Measurements from ENCODE around the gene ATP2C2. TPM values are rescaled to one million over a fixed set of nuclear protein-coding genes. Genes with fewer than 3 reads are reported as not detected.

The ATP2C2 gene
- total and polyA plus RNA-seq, 2 of the 8 experiments (the other 6 are each of a cell fraction or from before 2014, with no cell fraction given) = 1.2 to 2.8 TPM

DNA sequence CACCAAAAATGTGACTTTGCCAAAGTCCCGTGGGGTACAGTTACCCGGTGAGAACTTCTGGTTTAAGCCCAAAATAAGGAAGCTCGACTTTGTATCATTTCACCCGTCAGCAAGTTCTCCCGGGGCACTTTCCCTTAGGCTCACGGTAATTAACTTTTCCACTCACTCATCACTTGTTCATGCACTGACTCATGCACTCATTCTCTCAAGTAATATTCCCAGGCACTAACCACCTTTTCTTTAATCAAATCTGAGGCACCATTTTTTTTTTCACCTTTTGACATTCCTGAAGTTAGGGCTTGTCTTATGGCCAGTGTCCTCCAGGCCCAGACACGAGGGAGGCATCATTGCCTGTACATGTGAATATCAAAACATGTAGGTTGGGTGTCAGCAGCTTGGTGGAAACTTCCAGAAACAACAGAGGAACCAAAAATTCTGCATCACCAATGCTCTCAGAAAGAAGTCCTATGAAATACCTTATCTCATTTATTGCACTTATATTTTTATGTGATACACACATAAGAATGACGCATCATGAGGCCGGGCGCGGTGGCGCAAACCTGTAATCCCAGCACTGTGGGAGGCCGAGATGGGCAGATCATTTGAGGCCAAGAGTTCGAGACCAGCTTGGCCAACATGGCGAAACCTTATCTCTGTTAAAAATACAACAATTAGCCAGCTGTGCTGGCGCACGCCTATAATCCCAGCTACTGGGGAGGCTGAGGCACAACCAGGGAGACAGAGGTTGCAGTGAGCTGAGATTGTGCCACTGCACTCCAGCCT, 36.1 kb upstream of the ATP2C2 start:
- no peaks in the 10 kb centered on the region for H3K79me1 ChIP-seq (ENCODE audit: low read depth, low read length)
- no peaks in the 10 kb centered on the region for H4K20me1 ChIP-seq (replicated peaks in 1 of 2; ENCODE audit: control insufficient read depth in 1 of 2, insufficient read depth in 2 of 2, low read length in 2 of 2)
- H3K36me3 ChIP-seq (ENCODE audit: control insufficient read depth in 2 of 4, insufficient read depth in 4 of 4, low read length in 3 of 4) = no peaks in the 10 kb centered on the region
- no peak overlapping the region for H2BK12ac ChIP-seq (ENCODE audit: low read depth, low read length)
- no peak overlapping the region for H3K4me2 ChIP-seq (ENCODE audit: insufficient read depth in 1 of 2, low read depth in 2 of 2, low read length in 2 of 2)
- no peak overlapping the region for H3K27ac ChIP-seq (ENCODE audit: low read depth, low read length)
- H3K23me2 ChIP-seq (ENCODE audit: low read depth, low read length) = no peaks in the 10 kb centered on the region
- DNase-seq (ENCODE audit: low read depth in 1 of 2, low spot score in 2 of 2) (no peak), FAIRE-seq (no peak)
- no peak overlapping the region for H4K91ac ChIP-seq (replicated peaks; ENCODE audit: insufficient read length, low read length)
- H2BK20ac ChIP-seq (ENCODE audit: low read length) = no peak overlapping the region
- ChIA-PET CTCF (ENCODE audit: partially characterized antibody) (interaction anchor here (1.0 kb wide), 1 partner anchor 251 kb away, joined by 3 read pairs; no protein-coding TSS in a partner anchor), POLR2A (ENCODE audit: partially characterized antibody) (no interaction called here)
- no peak overlapping the region for H3K56ac ChIP-seq (replicated peaks; ENCODE audit: insufficient read length, low read depth, low read length)
- no peak overlapping the region for H3K4ac ChIP-seq (replicated peaks; ENCODE audit: insufficient read length, low read depth, low read length)
- no peaks in the 10 kb centered on the region for H3K9me3 ChIP-seq (ENCODE audit: insufficient read depth in 2 of 2, low read depth in 1 of 2, low read length in 1 of 2)
- H4K8ac ChIP-seq (ENCODE audit: extremely low read depth, insufficient read depth, low read length) = no peak overlapping the region
- H2AK5ac ChIP-seq (ENCODE audit: low read depth, low read length) = no peak overlapping the region
- H3K23ac ChIP-seq (ENCODE audit: insufficient read length) = no peak overlapping the region
- no peak overlapping the region for H2BK15ac ChIP-seq (ENCODE audit: low read length)
- H3K4me1 ChIP-seq (replicated peaks in 1 of 4; ENCODE audit: control insufficient read depth in 3 of 4, insufficient read depth in 4 of 4, low read length in 3 of 4) = no peaks in the 10 kb centered on the region
- H2AFZ ChIP-seq (ENCODE audit: low read length) = no peak overlapping the region
- no peaks in the 10 kb centered on the region for H3K27me3 ChIP-seq (replicated peaks in 1 of 4; ENCODE audit: control insufficient read depth in 3 of 4, extremely low read depth in 1 of 4, insufficient read depth in 3 of 4, low read length in 3 of 4)
- no peak overlapping the region for H3K9ac ChIP-seq (replicated peaks in 1 of 4; ENCODE audit: extremely low read depth in 1 of 4, low read depth in 3 of 4, low read length in 3 of 4)
- H4K5ac ChIP-seq (ENCODE audit: insufficient read length, low read depth, low read length) = no peak overlapping the region
- no peak overlapping the region for H3K4me3 ChIP-seq (ENCODE audit: extremely low read depth in 1 of 4, insufficient read depth in 2 of 4, low read depth in 3 of 4, low read length in 4 of 4)
- no peak overlapping the region for H2BK120ac ChIP-seq (replicated peaks; ENCODE audit: low read depth, low read length)
- TF ChIP-seq GTF2F1 (IDR thresholded peaks at IDR 0.05; ENCODE audit: borderline replicate concordance, low read depth, low read length) (no peak), BRCA1 (IDR thresholded peaks at IDR 0.05; ENCODE audit: low read depth, low read length) (no peak), SP2 (IDR thresholded peaks at IDR 0.05; ENCODE audit: low read length) (no peak), SRF (IDR thresholded peaks at IDR 0.05; ENCODE audit: low read depth, low read length) (no peak), POLR2AphosphoS5 (IDR thresholded peaks at IDR 0.05; ENCODE audit: low read depth, low read length) (no peak), RBBP5 (IDR thresholded peaks at IDR 0.05; ENCODE audit: borderline replicate concordance, low read depth, low read length) (no peak)
- TF ChIP-seq, protein P1, sequence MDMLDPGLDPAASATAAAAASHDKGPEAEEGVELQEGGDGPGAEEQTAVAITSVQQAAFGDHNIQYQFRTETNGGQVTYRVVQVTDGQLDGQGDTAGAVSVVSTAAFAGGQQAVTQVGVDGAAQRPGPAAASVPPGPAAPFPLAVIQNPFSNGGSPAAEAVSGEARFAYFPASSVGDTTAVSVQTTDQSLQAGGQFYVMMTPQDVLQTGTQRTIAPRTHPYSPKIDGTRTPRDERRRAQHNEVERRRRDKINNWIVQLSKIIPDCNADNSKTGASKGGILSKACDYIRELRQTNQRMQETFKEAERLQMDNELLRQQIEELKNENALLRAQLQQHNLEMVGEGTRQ (IDR thresholded peaks at IDR 0.05; ENCODE audit: low read length) = no peak
- H3K18ac ChIP-seq (ENCODE audit: extremely low read depth, low read length) = no peak overlapping the region
- 92% methylated on average over 17 of the region's 17 CpGs; no CpG with 5 or more reads in 1 of the 2 experiments for WGBS, 2 experiments (ENCODE audit: extremely low coverage in 1 of 2, insufficient coverage in 1 of 2, insufficient read length in 1 of 2, insufficient replicate concordance in 2 of 2, low coverage in 1 of 2, low lambda C conversion rate in 2 of 2, missing lambda C conversion rate in 1 of 2)
- H2BK5ac ChIP-seq (ENCODE audit: low read depth, low read length) = no peak overlapping the region
- no peak overlapping the region for H3K14ac ChIP-seq (ENCODE audit: insufficient read length)
- no peaks in the 10 kb centered on the region for H3K79me2 ChIP-seq (ENCODE audit: control insufficient read depth in 1 of 2, insufficient read depth in 2 of 2, low read length in 2 of 2)

Measured in H1 (cell line).